Psoas muscle (tissue), 8 donors: Measurements from ENCODE around the gene MICALL2. TPM values are rescaled to one million over a fixed set of nuclear protein-coding genes. Genes with fewer than 3 reads are reported as not detected.
A peak's percentile ranks its signal among the peaks of the same experiment; 100 is the strongest.

Source experiments
- ATAC-seq, 4 donors: fragments of 200-7000 bp; cut with Tn5 transposase; one replicate each; pipeline ENCODE4 v1.9.1; 2020; ENCODE audit warnings: moderate library complexity in 3 of 4, mild to moderate bottlenecking in 2 of 4
- DNase-seq, 2 donors: peaks; one replicate each; pipeline ENCODE4 v3.0.0-alpha.2; 2020
- H3K27ac ChIP-seq: fragments of 200-600 bp; one replicate; pipeline ENCODE4 v1.8.0; 2022
- H3K27me3 ChIP-seq, 3 donors: fragments of 200-600 bp in 1 of 3; one replicate each; pipeline versions ENCODE4 v1.6.1 to v1.8.0; 2013 to 2022; ENCODE audit warnings: low read length in 2 of 3, mild to moderate bottlenecking in 2 of 3, moderate library complexity in 1 of 3; ENCODE audit not compliant: insufficient read depth in 3 of 3
- H3K36me3 ChIP-seq, 2 donors: fragments of 200-600 bp in 1 of 2; one replicate each; pipeline versions ENCODE4 v1.6.1 to v1.8.0; 2013 to 2022; ENCODE audit warnings: low read depth in 1 of 2, mild to moderate bottlenecking in 1 of 2, moderate library complexity in 1 of 2; ENCODE audit not compliant: insufficient read depth in 1 of 2
- H3K4me1 ChIP-seq: fragments of 200-600 bp; one replicate; pipeline ENCODE4 v1.8.0; 2022
- H3K4me3 ChIP-seq: fragments of 200-600 bp; one replicate; pipeline ENCODE4 v1.8.0; 2022; ENCODE audit warnings: mild to moderate bottlenecking
- H3K9me3 ChIP-seq: fragments of 200-600 bp; one replicate; pipeline ENCODE4 v1.8.0; 2022
- CTCF ChIP-seq: fragments of 200-600 bp; IDR thresholded peaks from one replicate; pipeline ENCODE4 v1.8.0; 2022; ENCODE audit warnings: antibody characterized with exemption
- WGBS, 3 donors: extraction: QIAGEN DNeasy Blood & Tissue Kit; methylation state at CpG; one replicate each; pipeline versions ENCODE4 v1.1.6 to v1.1.7; 2013; 5-methylcytosine and 5-hydroxymethylcytosine counted together
- intact Hi-C, 2 donors: fragments of 100-400 bp; cut with DNase I; formaldehyde crosslinking; loops; one replicate each; pipeline versions ENCODE4 v1.11.0 to v1.14.2; 2022
- polyA plus RNA-seq, 3 donors: library from polyadenylated mRNA; stranded (reverse); fragments of 200-250 nt; gene quantifications; one replicate each; pipeline ENCODE4 v1.2.3, GENCODE V29; 2013
- total RNA-seq, 4 donors: library from RNA; stranded (reverse); fragmentation: NEBNext Ultra II Directional in 2 of 4; extraction: Animal tissue kit (Norgen Biotek cat#: 25700) in 2 of 4; gene quantifications; one replicate each; pipeline versions ENCODE4 v1.2.1 to v1.2.4, GENCODE V29; 2021 to 2023
- donor health status: healthy with polysubstance abuse.
- donor health status: DM: no; HTN: no; CAD: no; lungs with moderate emphysema.
- donor health status: Bipolar disorder and iron deficiency.
- donor health status: healthy.
- donor health status: DM: yes; HTN: yes; CAD: no.
- donor health status: DM: no; HTN: no; CAD: no.
- donor health status: DM: no; HTN: no; CAD: no.
- donor health status: DM: yes; HTN: yes; CAD: no.

Gene MICALL2
- total and polyA plus RNA-seq, 7 donors, result 4.6 to 12.0 (median 5.8) TPM

DNA sequence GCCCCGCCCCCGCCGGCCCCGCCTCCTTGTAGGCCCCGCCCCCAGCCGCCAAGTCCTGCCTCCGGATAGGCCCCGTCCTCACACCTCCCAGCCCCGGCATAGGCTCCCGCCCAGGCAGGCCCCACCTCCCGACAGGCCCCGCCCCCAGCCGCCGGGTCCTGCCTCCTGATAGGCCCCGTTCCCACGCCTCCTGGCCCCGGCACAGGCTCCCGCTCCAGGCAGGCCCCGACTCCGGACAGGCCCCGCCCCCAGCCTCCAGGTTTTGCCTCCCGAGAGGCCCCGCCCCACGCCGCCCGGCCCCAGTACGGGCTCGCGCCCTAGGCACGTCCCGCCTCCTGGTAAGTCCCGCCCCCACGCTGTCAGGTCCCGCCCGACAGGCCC is 232 bp upstream of the MICALL2 start:
- Histone ChIP-seq H3K36me3 (no peaks in the 10 kb centered on the region), H3K27ac (peak overlapping the region; percentile 82), H3K4me3 (peak overlapping the region; percentile 74), H3K27me3 (no peaks in the 10 kb centered on the region), H3K4me1 (peaks cover 20% of the 10 kb centered on the region), H3K9me3 (no peaks in the 10 kb centered on the region)
- peak; percentile 91 to 93 (median 92) for ATAC-seq
- 0 to 1% (median 0%) methylated on average over 15 to 35 of the region's 35 CpGs for WGBS, 3 donors
- intact Hi-C loops, result no loop called here
- DNase-seq, result peak; percentile 100
- TF ChIP-seq CTCF, result no peak

- intact Hi-C loops, result no loop called here
- no peak for TF ChIP-seq CTCF
- no peaks in the 10 kb centered on the region for H3K9me3 ChIP-seq
- WGBS, 3 donors, result 29 to 39% (median 35%) methylated on average over 22 to 23 of the region's 23 CpGs
- DNase-seq (no peak), ATAC-seq (no peak)
- H3K4me3 ChIP-seq, result peak overlapping the region; percentile 74
- H3K36me3 ChIP-seq, result no peaks in the 10 kb centered on the region
- H3K4me1 ChIP-seq, result peaks cover 20% of the 10 kb centered on the region
- H3K27ac ChIP-seq, result peak overlapping the region; percentile 82
- no peaks in the 10 kb centered on the region for H3K27me3 ChIP-seq
Measured at GRCh38 chr7:1457949-1458682, 1.2 kb downstream of the MICALL2 start.

GRCh38 chr7:1457059-1457948 is 2.0 kb downstream of the MICALL2 start:
- no peaks in the 10 kb centered on the region for H3K36me3 ChIP-seq
- ATAC-seq, result no peak
- no peak for DNase-seq
- H3K4me3 ChIP-seq, result no peak overlapping the region
- TF ChIP-seq CTCF, result no peak
- no peak overlapping the region for H3K27ac ChIP-seq
- H3K27me3 ChIP-seq, result no peaks in the 10 kb centered on the region
- WGBS, 3 donors, result 70 to 75% (median 75%) methylated on average over 15 to 18 of the region's 18 CpGs
- peaks cover 20% of the 10 kb centered on the region for H3K4me1 ChIP-seq
- intact Hi-C loops, result no loop called here
- H3K9me3 ChIP-seq, result no peaks in the 10 kb centered on the region

GRCh38 chr7:1455955-1456354 is 3.3 kb downstream of the MICALL2 start:
- Histone ChIP-seq H3K4me3 (no peak overlapping the region), H3K27ac (no peak overlapping the region), H3K36me3 (no peaks in the 10 kb centered on the region), H3K27me3 (no peaks in the 10 kb centered on the region), H3K4me1 (peaks cover 20% of the 10 kb centered on the region), H3K9me3 (no peaks in the 10 kb centered on the region)
- 85 to 92% (median 91%) methylated on average over 13 of the region's 13 CpGs for WGBS, 3 donors
- DNase-seq (no peak), ATAC-seq (no peak)
- intact Hi-C loops, result no loop called here
- no peak for TF ChIP-seq CTCF
